Activated gamma-delta T cell treated with Interleukin-2 at 50 U/mL for 16 hours (primary cell): Measurements from ENCODE around the gene USP17L27.
"Not testable (repeated sequence)": the region's sequence is repeated elsewhere in the genome, so short reads cannot be mapped to it uniquely, and the experiment has no call there.

Source experiments
- DNase-seq: peaks from one replicate; pipeline ENCODE4 v3.0.0-alpha.2; 2020

The USP17L27 gene, protein sequence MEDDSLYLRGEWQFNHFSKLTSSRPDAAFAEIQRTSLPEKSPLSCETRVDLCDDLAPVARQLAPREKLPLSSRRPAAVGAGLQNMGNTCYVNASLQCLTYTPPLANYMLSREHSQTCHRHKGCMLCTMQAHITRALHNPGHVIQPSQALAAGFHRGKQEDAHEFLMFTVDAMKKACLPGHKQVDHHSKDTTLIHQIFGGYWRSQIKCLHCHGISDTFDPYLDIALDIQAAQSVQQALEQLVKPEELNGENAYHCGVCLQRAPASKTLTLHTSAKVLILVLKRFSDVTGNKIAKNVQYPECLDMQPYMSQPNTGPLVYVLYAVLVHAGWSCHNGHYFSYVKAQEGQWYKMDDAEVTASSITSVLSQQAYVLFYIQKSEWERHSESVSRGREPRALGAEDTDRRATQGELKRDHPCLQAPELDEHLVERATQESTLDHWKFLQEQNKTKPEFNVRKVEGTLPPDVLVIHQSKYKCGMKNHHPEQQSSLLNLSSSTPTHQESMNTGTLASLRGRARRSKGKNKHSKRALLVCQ

DNA sequence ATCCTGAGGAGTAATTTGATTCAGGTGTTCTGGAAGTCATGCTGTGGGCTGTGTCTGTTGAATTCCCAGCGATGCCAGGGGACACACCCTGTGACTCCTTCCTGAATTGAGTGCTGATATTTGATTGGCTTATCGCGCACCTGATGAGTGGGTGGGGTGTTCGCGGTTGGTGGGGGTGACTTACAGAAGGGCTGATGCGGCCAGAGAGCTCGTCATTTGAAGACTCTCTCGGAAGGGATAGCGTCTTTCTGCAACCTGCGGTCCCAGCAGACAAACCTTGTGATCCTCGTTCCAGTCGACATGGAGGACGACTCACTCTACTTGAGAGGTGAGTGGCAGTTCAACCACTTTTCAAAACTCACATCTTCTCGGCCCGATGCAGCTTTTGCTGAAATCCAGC lies at the start of gene USP17L27:
Gene USP17L27 (plus strand): TSS at position 301 of the 400 bp plus-strand sequence. CDS start 0 bp downstream, at position 301.
- DNase-seq: not testable (repeated sequence)

DNA sequence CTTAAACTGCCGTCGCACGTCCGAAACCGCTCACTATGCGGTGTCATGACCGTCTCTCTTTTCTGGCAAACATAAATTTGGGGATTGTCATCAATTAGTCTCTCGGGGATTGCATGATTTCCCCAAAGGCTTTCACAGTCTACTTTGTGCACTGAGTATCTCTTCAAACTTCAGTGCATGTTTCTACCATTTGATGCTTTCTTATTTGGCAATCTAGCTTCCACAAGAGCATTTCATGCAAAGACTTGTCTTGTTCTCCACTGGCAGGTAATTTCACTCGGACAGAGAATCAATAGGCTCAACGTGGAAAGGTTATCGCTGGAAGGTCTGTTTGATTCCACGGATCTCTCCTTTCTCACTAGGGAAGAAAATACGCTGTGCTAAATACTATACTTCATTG lies 19.8 kb upstream of the USP17L27 start:
- not testable (repeated sequence) for DNase-seq

DNA sequence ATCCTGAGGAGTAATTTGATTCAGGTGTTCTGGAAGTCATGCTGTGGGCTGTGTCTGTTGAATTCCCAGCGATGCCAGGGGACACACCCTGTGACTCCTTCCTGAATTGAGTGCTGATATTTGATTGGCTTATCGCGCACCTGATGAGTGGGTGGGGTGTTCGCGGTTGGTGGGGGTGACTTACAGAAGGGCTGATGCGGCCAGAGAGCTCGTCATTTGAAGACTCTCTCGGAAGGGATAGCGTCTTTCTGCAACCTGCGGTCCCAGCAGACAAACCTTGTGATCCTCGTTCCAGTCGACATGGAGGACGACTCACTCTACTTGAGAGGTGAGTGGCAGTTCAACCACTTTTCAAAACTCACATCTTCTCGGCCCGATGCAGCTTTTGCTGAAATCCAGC lies 19.1 kb upstream of the USP17L27 start, which contains the start of gene USP17L24:
Gene USP17L24 (plus strand): TSS at position 301 of the 400 bp plus-strand sequence. CDS start 0 bp downstream, at position 301.
- not testable (repeated sequence) for DNase-seq

DNA sequence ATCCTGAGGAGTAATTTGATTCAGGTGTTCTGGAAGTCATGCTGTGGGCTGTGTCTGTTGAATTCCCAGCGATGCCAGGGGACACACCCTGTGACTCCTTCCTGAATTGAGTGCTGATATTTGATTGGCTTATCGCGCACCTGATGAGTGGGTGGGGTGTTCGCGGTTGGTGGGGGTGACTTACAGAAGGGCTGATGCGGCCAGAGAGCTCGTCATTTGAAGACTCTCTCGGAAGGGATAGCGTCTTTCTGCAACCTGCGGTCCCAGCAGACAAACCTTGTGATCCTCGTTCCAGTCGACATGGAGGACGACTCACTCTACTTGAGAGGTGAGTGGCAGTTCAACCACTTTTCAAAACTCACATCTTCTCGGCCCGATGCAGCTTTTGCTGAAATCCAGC lies 14.3 kb upstream of the USP17L27 start, which contains the start of gene USP17L25:
Gene USP17L25 (plus strand): TSS at position 301 of the 400 bp plus-strand sequence. CDS start 0 bp downstream, at position 301.
- DNase-seq: not testable (repeated sequence)

DNA sequence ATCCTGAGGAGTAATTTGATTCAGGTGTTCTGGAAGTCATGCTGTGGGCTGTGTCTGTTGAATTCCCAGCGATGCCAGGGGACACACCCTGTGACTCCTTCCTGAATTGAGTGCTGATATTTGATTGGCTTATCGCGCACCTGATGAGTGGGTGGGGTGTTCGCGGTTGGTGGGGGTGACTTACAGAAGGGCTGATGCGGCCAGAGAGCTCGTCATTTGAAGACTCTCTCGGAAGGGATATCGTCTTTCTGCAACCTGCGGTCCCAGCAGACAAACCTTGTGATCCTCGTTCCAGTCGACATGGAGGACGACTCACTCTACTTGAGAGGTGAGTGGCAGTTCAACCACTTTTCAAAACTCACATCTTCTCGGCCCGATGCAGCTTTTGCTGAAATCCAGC lies 9.6 kb upstream of the USP17L27 start, which contains the start of gene USP17L26:
Gene USP17L26 (plus strand): TSS at position 301 of the 400 bp plus-strand sequence. CDS start 0 bp downstream, at position 301.
- DNase-seq: not testable (repeated sequence)

DNA sequence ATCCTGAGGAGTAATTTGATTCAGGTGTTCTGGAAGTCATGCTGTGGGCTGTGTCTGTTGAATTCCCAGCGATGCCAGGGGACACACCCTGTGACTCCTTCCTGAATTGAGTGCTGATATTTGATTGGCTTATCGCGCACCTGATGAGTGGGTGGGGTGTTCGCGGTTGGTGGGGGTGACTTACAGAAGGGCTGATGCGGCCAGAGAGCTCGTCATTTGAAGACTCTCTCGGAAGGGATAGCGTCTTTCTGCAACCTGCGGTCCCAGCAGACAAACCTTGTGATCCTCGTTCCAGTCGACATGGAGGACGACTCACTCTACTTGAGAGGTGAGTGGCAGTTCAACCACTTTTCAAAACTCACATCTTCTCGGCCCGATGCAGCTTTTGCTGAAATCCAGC lies 4.8 kb upstream of the USP17L27 start, which contains the start of gene USP17L5:
Gene USP17L5 (plus strand): TSS at position 301 of the 400 bp plus-strand sequence. CDS start 0 bp downstream, at position 301.
- DNase-seq: not testable (repeated sequence)

DNA sequence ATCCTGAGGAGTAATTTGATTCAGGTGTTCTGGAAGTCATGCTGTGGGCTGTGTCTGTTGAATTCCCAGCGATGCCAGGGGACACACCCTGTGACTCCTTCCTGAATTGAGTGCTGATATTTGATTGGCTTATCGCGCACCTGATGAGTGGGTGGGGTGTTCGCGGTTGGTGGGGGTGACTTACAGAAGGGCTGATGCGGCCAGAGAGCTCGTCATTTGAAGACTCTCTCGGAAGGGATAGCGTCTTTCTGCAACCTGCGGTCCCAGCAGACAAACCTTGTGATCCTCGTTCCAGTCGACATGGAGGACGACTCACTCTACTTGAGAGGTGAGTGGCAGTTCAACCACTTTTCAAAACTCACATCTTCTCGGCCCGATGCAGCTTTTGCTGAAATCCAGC lies 4.6 kb downstream of the USP17L27 start, which contains the start of gene USP17L28:
Gene USP17L28 (plus strand): TSS at position 301 of the 400 bp plus-strand sequence. CDS start 0 bp downstream, at position 301.
- DNase-seq: not testable (repeated sequence)

DNA sequence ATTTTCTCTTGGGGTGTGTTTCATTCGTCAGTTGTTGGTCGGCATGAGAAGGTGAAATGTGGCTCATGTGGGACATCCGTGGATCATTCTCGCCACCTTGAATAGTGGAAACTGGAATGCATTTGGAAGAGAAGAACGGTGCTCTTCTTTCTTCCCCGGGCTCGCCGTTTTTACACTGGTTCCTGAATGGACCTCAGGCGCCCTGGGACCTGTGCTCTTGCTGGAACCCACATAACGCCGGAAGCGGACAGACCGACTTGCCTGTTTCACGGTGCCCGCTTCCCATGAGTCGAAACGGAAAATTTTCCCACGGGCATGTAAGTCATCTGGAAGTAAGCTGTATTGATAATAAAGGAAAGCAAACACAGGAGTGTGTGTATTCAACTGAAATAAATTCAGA lies 6.9 kb downstream of the USP17L27 start:
- not testable (repeated sequence) for DNase-seq

DNA sequence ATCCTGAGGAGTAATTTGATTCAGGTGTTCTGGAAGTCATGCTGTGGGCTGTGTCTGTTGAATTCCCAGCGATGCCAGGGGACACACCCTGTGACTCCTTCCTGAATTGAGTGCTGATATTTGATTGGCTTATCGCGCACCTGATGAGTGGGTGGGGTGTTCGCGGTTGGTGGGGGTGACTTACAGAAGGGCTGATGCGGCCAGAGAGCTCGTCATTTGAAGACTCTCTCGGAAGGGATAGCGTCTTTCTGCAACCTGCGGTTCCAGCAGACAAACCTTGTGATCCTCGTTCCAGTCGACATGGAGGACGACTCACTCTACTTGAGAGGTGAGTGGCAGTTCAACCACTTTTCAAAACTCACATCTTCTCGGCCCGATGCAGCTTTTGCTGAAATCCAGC lies 9.4 kb downstream of the USP17L27 start, which contains the start of gene USP17L29:
Gene USP17L29 (plus strand): TSS at position 301 of the 400 bp plus-strand sequence. CDS start 0 bp downstream, at position 301.
- not testable (repeated sequence) for DNase-seq

DNA sequence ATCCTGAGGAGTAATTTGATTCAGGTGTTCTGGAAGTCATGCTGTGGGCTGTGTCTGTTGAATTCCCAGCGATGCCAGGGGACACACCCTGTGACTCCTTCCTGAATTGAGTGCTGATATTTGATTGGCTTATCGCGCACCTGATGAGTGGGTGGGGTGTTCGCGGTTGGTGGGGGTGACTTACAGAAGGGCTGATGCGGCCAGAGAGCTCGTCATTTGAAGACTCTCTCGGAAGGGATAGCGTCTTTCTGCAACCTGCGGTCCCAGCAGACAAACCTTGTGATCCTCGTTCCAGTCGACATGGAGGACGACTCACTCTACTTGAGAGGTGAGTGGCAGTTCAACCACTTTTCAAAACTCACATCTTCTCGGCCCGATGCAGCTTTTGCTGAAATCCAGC lies 18.9 kb downstream of the USP17L27 start, which contains the start of gene USP17L30:
Gene USP17L30 (plus strand): TSS at position 301 of the 400 bp plus-strand sequence. CDS start 0 bp downstream, at position 301.
- not testable (repeated sequence) for DNase-seq

DNA sequence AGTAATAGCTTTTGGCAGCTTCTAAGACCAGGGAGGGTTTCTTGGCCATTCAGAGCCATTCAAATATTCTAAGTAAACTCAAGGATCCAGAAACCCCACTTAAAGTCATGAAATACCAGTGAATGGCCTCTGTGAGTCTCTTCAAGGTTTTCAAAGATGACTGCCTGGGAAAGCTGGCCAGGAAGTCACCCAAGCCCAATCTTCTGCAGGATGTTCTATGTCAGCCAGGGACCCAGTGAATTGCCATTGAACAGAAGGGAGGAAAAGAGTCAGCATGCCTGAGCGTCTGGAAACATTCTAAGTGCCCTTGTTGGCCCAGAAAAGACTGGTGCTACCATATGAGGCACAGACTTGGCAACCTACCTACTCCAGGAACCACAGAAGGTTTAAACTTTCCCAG lies 35.9 kb downstream of the USP17L27 start:
- not testable (repeated sequence) for DNase-seq

DNA sequence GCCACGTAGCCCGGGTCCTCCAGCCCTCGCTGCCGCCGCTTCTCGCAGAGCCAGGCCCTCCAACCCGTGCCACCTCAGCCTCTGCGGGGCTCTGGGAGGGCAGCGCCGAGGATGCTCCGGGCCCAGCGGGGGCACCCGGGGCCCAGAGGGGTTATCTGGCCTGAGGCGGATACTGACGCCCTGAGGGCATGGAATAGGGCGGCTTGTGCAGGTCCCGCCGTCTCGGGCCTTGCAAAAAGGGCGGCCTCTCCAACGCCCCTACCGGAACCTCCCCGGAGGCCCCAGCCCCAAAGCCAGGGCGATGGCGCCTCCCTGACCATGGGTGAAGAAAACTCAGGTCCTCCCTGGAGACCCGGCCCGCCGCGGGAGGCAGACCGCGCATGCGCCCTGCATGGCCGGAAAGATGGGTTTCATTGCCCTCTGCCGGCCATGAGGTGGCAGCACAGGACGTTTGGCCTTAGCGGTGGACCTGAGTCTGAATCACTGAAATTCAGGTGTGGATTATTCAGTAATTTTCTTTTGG lies 37.1 kb downstream of the USP17L27 start:
- DNase-seq: not testable (repeated sequence)

DNA sequence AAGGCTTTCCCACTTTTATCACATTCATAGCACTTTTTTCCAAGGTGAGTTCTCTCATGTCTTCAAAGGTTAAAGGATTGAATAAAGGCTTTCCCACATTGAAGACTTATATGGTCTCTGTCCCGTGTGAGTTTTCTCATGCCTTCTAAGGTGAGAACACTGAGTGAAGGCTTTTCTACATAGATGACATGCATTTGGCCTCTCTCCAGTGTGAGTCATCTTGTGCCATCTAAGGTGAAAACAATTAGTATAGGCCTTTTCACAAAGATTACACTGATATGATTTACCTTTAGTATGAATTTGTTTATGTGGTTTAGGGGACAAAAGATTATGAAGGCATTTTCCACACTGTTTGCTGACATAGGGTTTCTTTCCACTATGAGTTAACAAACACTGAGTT lies 40.2 kb downstream of the USP17L27 start:
- no peak for DNase-seq

DNA sequence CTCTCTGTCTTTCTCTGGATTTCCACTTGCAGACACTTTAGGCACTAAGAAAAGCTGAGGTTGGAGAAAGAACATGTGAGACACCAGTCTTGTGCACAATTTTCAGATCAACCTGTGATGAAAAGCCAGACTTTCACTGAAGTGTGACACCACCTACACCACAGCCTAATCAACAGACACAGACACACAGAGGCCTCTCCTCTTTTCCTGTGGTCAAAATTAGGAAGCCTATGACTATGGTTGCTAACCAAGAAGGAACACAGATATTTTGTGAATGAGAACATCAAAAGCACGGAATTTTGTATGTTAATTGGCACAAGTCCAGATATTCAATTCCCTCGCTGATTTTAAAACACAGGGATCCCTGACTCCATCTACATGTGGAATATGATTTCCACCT lies 45.1 kb downstream of the USP17L27 start:
- not testable (repeated sequence) for DNase-seq
